H1 (cell line): ENCODE results near the gene EPHA10. TPM values are rescaled to one million over a fixed set of nuclear protein-coding genes. Genes with fewer than 3 reads are reported as not detected.
"Not testable (repeated sequence)": the region's sequence is repeated elsewhere in the genome, so short reads cannot be mapped to it uniquely, and the experiment has no call there.

Experiments
- CTCF ChIA-PET: fragments of 300-600 bp; sonication (Branson Sonifier 250); formaldehyde crosslinking; loops from one replicate; lab custom pipeline; 2021; ENCODE audit not compliant: partially characterized antibody; lab: Charles Lee
- POLR2A ChIA-PET: fragments of 300-600 bp; sonication (Branson Sonifier 250); formaldehyde crosslinking; loops from one replicate; lab custom pipeline; 2021; ENCODE audit warnings: inconsistent platforms; ENCODE audit not compliant: partially characterized antibody; lab: Charles Lee
- DNase-seq, 2 experiments: peaks; one replicate each; pipeline versions ENCODE4 v3.0.0 to v3.0.0-alpha.2; 2010 to 2022; ENCODE audit warnings: low spot score in 2 of 2, low read depth in 1 of 2, mixed read lengths in 1 of 2
- FAIRE-seq: peaks from 2 replicates; lab custom pipeline; 2011; peaks lifted over from hg19 to GRCh38; lab: Jason Lieb, UNC
- H2AFZ ChIP-seq: 2 replicates; pipeline ENCODE4 v1.8.1; 2012; ENCODE audit warnings: low read length, inconsistent platforms
- H2AK5ac ChIP-seq: 2 replicates; pipeline ENCODE4 v1.6.1; 2013; ENCODE audit warnings: low read depth, low read length
- H2BK120ac ChIP-seq: replicated peaks from 2 replicates; pipeline ENCODE3; 2013; ENCODE audit warnings: low read depth, low read length, inconsistent platforms
- H2BK12ac ChIP-seq: 2 replicates; pipeline ENCODE4 v1.6.1; 2013; ENCODE audit warnings: low read depth, low read length
- H2BK15ac ChIP-seq: 2 replicates; pipeline ENCODE4 v1.6.1; 2013; ENCODE audit warnings: low read length
- H2BK20ac ChIP-seq: 2 replicates; pipeline ENCODE4 v1.6.1; 2013; ENCODE audit warnings: low read length
- H2BK5ac ChIP-seq: 2 replicates; pipeline ENCODE4 v1.6.1; 2013; ENCODE audit warnings: low read depth, low read length
- H3K14ac ChIP-seq: 2 replicates; pipeline ENCODE4 v1.6.1; 2013; ENCODE audit warnings: inconsistent platforms; ENCODE audit not compliant: insufficient read length
- H3K18ac ChIP-seq: 2 replicates; pipeline ENCODE4 v1.6.1; 2013; ENCODE audit warnings: low read length; ENCODE audit errors: extremely low read depth
- H3K23ac ChIP-seq: 2 replicates; pipeline ENCODE4 v1.6.1; 2013; ENCODE audit warnings: inconsistent platforms; ENCODE audit not compliant: insufficient read length
- H3K23me2 ChIP-seq: 2 replicates; pipeline ENCODE4 v1.6.1; 2013; ENCODE audit warnings: low read depth, low read length
- H3K27ac ChIP-seq: 2 replicates; pipeline ENCODE4 v1.6.1; 2011; ENCODE audit warnings: low read depth, low read length, inconsistent platforms
- H3K27me3 ChIP-seq, 4 experiments: replicated peaks in 1 of 4; 1 replicate in 1 of 4; 2 replicates in 3 of 4; pipeline versions ENCODE4 v1.6.1 to v1.8.1; 2011 to 2013; ENCODE audit warnings: low read length in 3 of 4, mild to moderate bottlenecking in 3 of 4, inconsistent platforms in 2 of 4, mixed read lengths in 2 of 4, moderate library complexity in 1 of 4; ENCODE audit not compliant: control insufficient read depth in 3 of 4, insufficient read depth in 3 of 4; ENCODE audit errors: extremely low read depth in 1 of 4
- H3K36me3 ChIP-seq, 4 experiments: 2 replicates each; pipeline versions ENCODE4 v1.6.1 to v1.8.1; 2011 to 2013; ENCODE audit warnings: mild to moderate bottlenecking in 4 of 4, low read length in 3 of 4, moderate library complexity in 2 of 4, control low read depth in 1 of 4, inconsistent platforms in 1 of 4; ENCODE audit not compliant: insufficient read depth in 4 of 4, control insufficient read depth in 2 of 4
- H3K4ac ChIP-seq: replicated peaks from 2 replicates; pipeline ENCODE3; 2013; ENCODE audit warnings: low read length, low read depth, mixed read lengths, inconsistent platforms; ENCODE audit not compliant: insufficient read length
- H3K4me1 ChIP-seq, 4 experiments: replicated peaks in 1 of 4; 1 replicate in 1 of 4; 2 replicates in 3 of 4; pipeline versions ENCODE4 v1.6.1 to v1.8.1; 2011 to 2013; ENCODE audit warnings: low read length in 3 of 4, inconsistent platforms in 2 of 4, mixed read lengths in 1 of 4; ENCODE audit not compliant: insufficient read depth in 4 of 4, control insufficient read depth in 3 of 4
- H3K4me2 ChIP-seq, 2 experiments: 2 replicates each; pipeline versions ENCODE4 v1.6.1 to v1.8.1; 2011 to 2013; ENCODE audit warnings: low read depth in 2 of 2, low read length in 2 of 2, control low read depth in 1 of 2, inconsistent platforms in 1 of 2, mild to moderate bottlenecking in 1 of 2; ENCODE audit not compliant: insufficient read depth in 1 of 2
- H3K4me3 ChIP-seq, 4 experiments: fragments of 200-600, 300-600 bp in 1 of 4; sonication (generic), shearing (Covaris generic), sonication (Bioruptor Twin) in 1 of 4; 2 replicates each; pipeline versions ENCODE4 v1.5.1 to v1.8.1; 2011 to 2016; ENCODE audit warnings: low read length in 4 of 4, low read depth in 3 of 4, control low read depth in 2 of 4, inconsistent platforms in 2 of 4, mild to moderate bottlenecking in 2 of 4, mixed read lengths in 1 of 4, moderate library complexity in 1 of 4; ENCODE audit not compliant: insufficient read depth in 2 of 4; ENCODE audit errors: extremely low read depth in 1 of 4
- H3K56ac ChIP-seq: replicated peaks from 2 replicates; pipeline ENCODE3; 2013; ENCODE audit warnings: low read depth, mild to moderate bottlenecking, mixed read lengths, low read length, inconsistent platforms; ENCODE audit not compliant: insufficient read length
- H3K79me1 ChIP-seq: 2 replicates; pipeline ENCODE4 v1.6.1; 2013; ENCODE audit warnings: low read depth, low read length, control low read depth
- H3K79me2 ChIP-seq, 2 experiments: 2 replicates each; pipeline versions ENCODE4 v1.6.1 to v1.8.1; 2012 to 2013; ENCODE audit warnings: low read length in 2 of 2, mild to moderate bottlenecking in 2 of 2, inconsistent platforms in 1 of 2; ENCODE audit not compliant: insufficient read depth in 2 of 2, control insufficient read depth in 1 of 2
- H3K9ac ChIP-seq, 4 experiments: replicated peaks in 1 of 4; 1 replicate in 1 of 4; 2 replicates in 3 of 4; pipeline versions ENCODE4 v1.6.1 to v1.8.1; 2011 to 2013; ENCODE audit warnings: low read depth in 3 of 4, low read length in 3 of 4, control low read depth in 2 of 4, mild to moderate bottlenecking in 2 of 4, moderate library complexity in 2 of 4, inconsistent platforms in 1 of 4; ENCODE audit errors: extremely low read depth in 1 of 4
- H3K9me3 ChIP-seq, 2 experiments: 2 replicates each; pipeline versions ENCODE4 v1.6.1 to v1.8.1; 2012 to 2013; ENCODE audit warnings: mild to moderate bottlenecking in 2 of 2, moderate library complexity in 2 of 2, control low read depth in 1 of 2, inconsistent platforms in 1 of 2, low read depth in 1 of 2, low read length in 1 of 2, mixed read lengths in 1 of 2; ENCODE audit not compliant: insufficient read depth in 2 of 2
- H4K20me1 ChIP-seq, 2 experiments: replicated peaks in 1 of 2; 2 replicates each; pipeline versions ENCODE3 to v1.8.1; 2011 to 2013; ENCODE audit warnings: inconsistent platforms in 2 of 2, low read length in 2 of 2, mild to moderate bottlenecking in 1 of 2; ENCODE audit not compliant: insufficient read depth in 2 of 2, control insufficient read depth in 1 of 2
- H4K5ac ChIP-seq: 2 replicates; pipeline ENCODE4 v1.6.1; 2013; ENCODE audit warnings: low read length, low read depth, mixed read lengths, inconsistent platforms; ENCODE audit not compliant: insufficient read length
- H4K8ac ChIP-seq: 2 replicates; pipeline ENCODE4 v1.8.0; 2013; ENCODE audit warnings: mild to moderate bottlenecking, moderate library complexity, low read length, inconsistent platforms; ENCODE audit not compliant: insufficient read depth; ENCODE audit errors: extremely low read depth
- H4K91ac ChIP-seq: replicated peaks from 2 replicates; pipeline ENCODE3; 2013; ENCODE audit warnings: low read length, mixed read lengths, inconsistent platforms; ENCODE audit not compliant: insufficient read length
- polyA plus RNA-seq, 7 experiments: library from polyadenylated mRNA; depleted of rRNA in 3 of 7; stranded (reverse) in 5 of 7; unstranded in 2 of 7; fragments of >200 nt in 5 of 7; fragments of 200-250 nt in 2 of 7; gene quantifications; 1 replicate in 5 of 7; 2 replicates in 1 of 7; 4 replicates in 1 of 7; pipeline versions ENCODE4 v1.2.1 to v1.2.3, GENCODE V29; 2011 to 2013; ENCODE audit warnings: missing spikeins in 2 of 7, mixed read lengths in 2 of 7
- total RNA-seq: library from RNA; stranded (reverse); fragmentation: NEBNext Ultra II Directional; extraction: Animal tissue kit (Norgen Biotek cat#: 25700); gene quantifications from 2 replicates; pipeline ENCODE4 v1.2.1, GENCODE V29; 2021

The EPHA10 gene
- total and polyA plus RNA-seq, 2 of the 8 experiments (the other 6 are each of a cell fraction or from before 2014, with no cell fraction given): 0.54 to 1.0 TPM

GRCh38 chr1:37771440-37771839, 6.5 kb upstream of the EPHA10 start:
- H3K56ac ChIP-seq, H3K9me3 ChIP-seq, H3K18ac ChIP-seq, H2BK5ac ChIP-seq, H4K8ac ChIP-seq, CTCF ChIA-PET, H2AK5ac ChIP-seq, DNase-seq, H4K91ac ChIP-seq, H3K36me3 ChIP-seq, H3K4ac ChIP-seq, H3K79me1 ChIP-seq, H2BK12ac ChIP-seq, H3K27ac ChIP-seq, H4K20me1 ChIP-seq, H3K4me1 ChIP-seq, H2BK15ac ChIP-seq, H3K14ac ChIP-seq, H4K5ac ChIP-seq, H3K4me3 ChIP-seq, H3K9ac ChIP-seq, FAIRE-seq, H2BK20ac ChIP-seq, H3K23me2 ChIP-seq, H2AFZ ChIP-seq, POLR2A ChIA-PET, H3K23ac ChIP-seq, H2BK120ac ChIP-seq, H3K4me2 ChIP-seq, H3K79me2 ChIP-seq: not testable (repeated sequence)
- peaks cover 0 to 12% (median 7%) of the 10 kb centered on the region in 4 experiments; a peak in 5 of 7 replicates for H3K27me3 ChIP-seq
